Choroid plexus epithelial cell (primary cell): ENCODE measurements around the gene WASF1.
"Not testable (repeated sequence)": the region's sequence is repeated elsewhere in the genome, so short reads cannot be mapped to it uniquely, and the experiment has no call there.

Source experiments
- DNase-seq: peaks from one replicate; pipeline ENCODE4 v3.0.0-alpha.2; 2010; ENCODE audit warnings: low read depth
- H3K4me3 ChIP-seq: 2 replicates; pipeline ENCODE4 v1.5.1; 2011; ENCODE audit warnings: low read depth, mild to moderate bottlenecking, control low read depth, low read length, moderate library complexity
- CTCF ChIP-seq: conservative IDR thresholded peaks from 2 replicates; pipeline ENCODE4 v1.5.1; 2011; ENCODE audit warnings: low read depth, mild to moderate bottlenecking, control low read depth, inconsistent platforms, low read length, moderate library complexity

WASF1 gene

GRCh38 chr6:110075406-110075805, 104.1 kb downstream of the WASF1 start:
- no peak overlapping the region for H3K4me3 ChIP-seq
- DNase-seq: peak; percentile 73
- TF ChIP-seq CTCF: no peak

GRCh38 chr6:110073474-110073873, 106.0 kb downstream of the WASF1 start:
- H3K4me3 ChIP-seq, DNase-seq: not testable (repeated sequence)

- DNase-seq: no peak
- TF ChIP-seq CTCF: no peak
- no peak overlapping the region for H3K4me3 ChIP-seq
Measured at GRCh38 chr6:110068592-110068967, 110.9 kb downstream of the WASF1 start.

- H3K4me3 ChIP-seq: no peak overlapping the region
- no peak for TF ChIP-seq CTCF
- peak; percentile 81 for DNase-seq
Measured at GRCh38 chr6:110067837-110068591, 111.5 kb downstream of the WASF1 start.

GRCh38 chr6:110064744-110065524, 114.5 kb downstream of the WASF1 start:
- no peak overlapping the region for H3K4me3 ChIP-seq
- no peak for TF ChIP-seq CTCF
- DNase-seq: no peak

GRCh38 chr6:110063594-110064263, 115.7 kb downstream of the WASF1 start:
- H3K4me3 ChIP-seq: no peak overlapping the region
- TF ChIP-seq CTCF: no peak
- DNase-seq: peak; percentile 62

- TF ChIP-seq CTCF: no peak
- H3K4me3 ChIP-seq: no peak overlapping the region
- no peak for DNase-seq
Measured at GRCh38 chr6:110055387-110055735, 124.1 kb downstream of the WASF1 start.
